Transverse colon (tissue), 4 donors: Measurements from ENCODE around the gene BRMS1. TPM values are rescaled to one million over a fixed set of nuclear protein-coding genes. Genes with fewer than 3 reads are reported as not detected.

Experiments used
- DNase-seq: peaks from one replicate; pipeline ENCODE4 v3.0.0-alpha.2; 2019
- H3K27ac ChIP-seq, 4 donors: fragments of 200-600 bp; sonication (generic); 2 replicates each; pipeline ENCODE4 v1.5.1; 2016 to 2018; ENCODE audit warnings: inconsistent platforms in 4 of 4
- H3K27me3 ChIP-seq: fragments of 200-600 bp; sonication (generic); 2 replicates; pipeline ENCODE4 v1.5.1; 2017; ENCODE audit warnings: inconsistent platforms
- H3K36me3 ChIP-seq, 4 donors: fragments of 200-600 bp; sonication (generic); 2 replicates each; pipeline ENCODE4 v1.5.1; 2017 to 2019; ENCODE audit warnings: inconsistent platforms in 4 of 4
- H3K4me1 ChIP-seq, 4 donors: fragments of 200-600 bp; sonication (generic); 2 replicates each; pipeline ENCODE4 v1.5.1; 2017 to 2020; ENCODE audit warnings: inconsistent platforms in 4 of 4
- H3K4me3 ChIP-seq, 4 donors: fragments of 200-600 bp; sonication (generic); 1 replicate in 1 of 4; 2 replicates in 3 of 4; pipeline versions ENCODE4 v1.5.1 to v1.6.1; 2017 to 2019; ENCODE audit warnings: inconsistent platforms in 4 of 4
- H3K9me3 ChIP-seq, 2 donors: fragments of 200-600 bp; sonication (generic); 2 replicates each; pipeline ENCODE4 v1.5.1; 2017 to 2019; ENCODE audit warnings: inconsistent platforms in 2 of 2
- CTCF ChIP-seq, 5 experiments: fragments of 200-600 bp in 3 of 5; fragments of 450-650 bp in 2 of 5; sonication (generic) in 3 of 5; IDR thresholded peaks; 1 replicate in 2 of 5; 2 replicates in 3 of 5; pipeline ENCODE4 v1.5.1; 2016 to 2017; ENCODE audit warnings: antibody characterized with exemption in 5 of 5, inconsistent platforms in 3 of 5, mild to moderate bottlenecking in 2 of 5, moderate library complexity in 1 of 5
- EP300 ChIP-seq: sonication (generic); formaldehyde crosslinking; IDR thresholded peaks from one replicate; pipeline ENCODE4 v1.6.1; 2017; ENCODE audit warnings: antibody characterized with exemption, low read depth
- POLR2A ChIP-seq: fragments of 450-650 bp; IDR thresholded peaks from one replicate; pipeline ENCODE4 v1.6.1; 2016; ENCODE audit warnings: antibody characterized with exemption, mild to moderate bottlenecking, moderate library complexity
- POLR2AphosphoS5 ChIP-seq, 3 donors: sonication (generic); formaldehyde crosslinking; IDR thresholded peaks; one replicate each; pipeline ENCODE4 v1.6.1; 2016; ENCODE audit warnings: antibody characterized with exemption in 3 of 3
- WGBS, 2 donors: methylation state at CpG; one replicate each; pipeline ENCODE4 v1.1.5; 2018; ENCODE audit warnings: low coverage in 1 of 2; 5-methylcytosine and 5-hydroxymethylcytosine counted together
- in situ Hi-C, 4 donors: fragments of 200-750 bp; cut with MboI; loops; one replicate each; pipeline versions ENCODE4 v1.15.0 to v1.15.1; 2017; ENCODE audit warnings: low sequenced_read_pairs in 3 of 4, low pct_ligation_motif_present in 1 of 4, low pct_unique_long_range_greater_than_20kb in 1 of 4
- intact Hi-C: fragments of 100-400 bp; cut with DNase I; formaldehyde crosslinking; loops from one replicate; pipeline ENCODE4 v1.15.1; 2023; ENCODE audit warnings: low total_unique reads
- total RNA-seq, 4 donors: library from RNA; depleted of rRNA; stranded (reverse); fragments of >200 nt; gene quantifications; one replicate each; pipeline ENCODE4 v1.1.0, GENCODE V29; 2016

Gene BRMS1, protein sequence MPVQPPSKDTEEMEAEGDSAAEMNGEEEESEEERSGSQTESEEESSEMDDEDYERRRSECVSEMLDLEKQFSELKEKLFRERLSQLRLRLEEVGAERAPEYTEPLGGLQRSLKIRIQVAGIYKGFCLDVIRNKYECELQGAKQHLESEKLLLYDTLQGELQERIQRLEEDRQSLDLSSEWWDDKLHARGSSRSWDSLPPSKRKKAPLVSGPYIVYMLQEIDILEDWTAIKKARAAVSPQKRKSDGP
- 100 to 1,000 TPM in 1 of 4 donors, 10 to 100 TPM in 3; 34.0 to 178 (median 63.1) TPM for total RNA-seq

DNA sequence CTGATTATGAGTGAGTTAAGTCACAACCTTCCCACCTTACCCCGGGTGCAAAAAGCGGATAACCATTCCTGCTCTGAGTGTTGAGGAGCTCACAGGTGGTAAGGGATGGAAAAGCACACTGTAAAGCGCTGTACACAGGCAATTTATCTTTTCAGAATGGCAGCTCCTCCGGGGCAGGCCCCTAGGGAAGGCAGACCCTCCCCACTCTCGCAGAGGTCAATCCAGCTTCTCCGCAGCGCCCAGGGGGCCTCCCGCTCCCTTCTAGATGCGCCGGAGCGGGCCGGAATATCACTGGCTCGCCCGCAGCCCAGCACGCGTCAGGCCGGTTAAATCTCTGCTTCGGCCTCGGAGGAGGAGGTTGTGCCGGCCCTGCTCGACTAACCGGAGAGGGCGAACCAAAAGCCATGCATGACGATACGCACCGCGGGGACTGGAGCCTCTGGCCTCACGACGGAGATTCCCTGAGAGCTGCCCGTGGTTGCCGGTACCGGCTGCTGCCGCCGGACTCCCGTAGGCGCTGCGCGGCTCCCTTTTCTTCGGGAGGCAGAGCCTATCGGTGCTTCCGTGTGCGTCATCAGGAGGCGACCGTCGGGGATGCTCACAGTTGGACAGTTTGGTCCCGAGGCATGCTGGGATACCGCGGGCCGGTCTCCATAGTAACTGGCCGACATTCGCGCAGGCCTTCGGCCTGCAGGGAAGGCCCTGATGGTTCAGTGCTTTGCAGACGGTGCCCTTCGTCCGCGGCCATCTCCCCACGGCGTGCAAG is at the start of gene BRMS1:
Gene BRMS1, minus strand, starts transcription at position 555 of the 766 bp plus-strand sequence. CDS start 2,870 bp downstream, outside the sequence.
- Histone ChIP-seq H3K27ac (peak within 1 kb of the TSS; percentile 87 to 98 (median 92)), H3K4me3 (peak within 1 kb of the TSS; percentile 61 to 85 (median 72)), H3K36me3 (peaks cover 0 to 11% (median 5%) of the 10 kb centered on the region in 4 donors), H3K4me1 (peaks cover 23 to 52% (median 43%) of the 10 kb centered on the region in 4 donors), H3K9me3 (no peaks in the 10 kb centered on the region), H3K27me3 (no peaks in the 10 kb centered on the region)
- TF ChIP-seq POLR2A = peak; percentile 94
- peak; percentile 94 to 97 (median 95) for TF ChIP-seq POLR2AphosphoS5 (IDR thresholded peaks at IDR 0.05)
- TF ChIP-seq CTCF (IDR thresholded peaks at IDR 0.05) = peak in 3 of 5 experiments; percentile 18 to 67 (median 61)
- peak; percentile 33 for TF ChIP-seq EP300
- DNase-seq = peak; percentile 99
- in situ Hi-C loops = no loop called here
- intact Hi-C loops = no loop called here
- 0% methylated on average over 2 to 55 of the region's 59 CpGs for WGBS, 2 donors

GRCh38 chr11:66393954-66394353 is 49.0 kb upstream of the BRMS1 start:
- WGBS, 2 donors = 70 to 94% methylated on average over 2 to 3 of the region's 3 CpGs
- no peak overlapping the region for H3K4me3 ChIP-seq
- no peak overlapping the region for H3K27ac ChIP-seq
- no peaks in the 10 kb centered on the region for H3K36me3 ChIP-seq
- TF ChIP-seq POLR2AphosphoS5 (IDR thresholded peaks at IDR 0.05) (no peak), EP300 (no peak), POLR2A (no peak), CTCF (IDR thresholded peaks at IDR 0.05) (no peak)
- DNase-seq = no peak
- no peaks in the 10 kb centered on the region for H3K4me1 ChIP-seq
- H3K27me3 ChIP-seq = peaks cover 24% of the 10 kb centered on the region
- intact Hi-C loops = no loop called here
- no peaks in the 10 kb centered on the region for H3K9me3 ChIP-seq
- in situ Hi-C loops = loop anchor here in 1 of 4 donors (10.0 kb wide), 1 partner anchor 89 kb away; no protein-coding TSS in a partner anchor

DNA sequence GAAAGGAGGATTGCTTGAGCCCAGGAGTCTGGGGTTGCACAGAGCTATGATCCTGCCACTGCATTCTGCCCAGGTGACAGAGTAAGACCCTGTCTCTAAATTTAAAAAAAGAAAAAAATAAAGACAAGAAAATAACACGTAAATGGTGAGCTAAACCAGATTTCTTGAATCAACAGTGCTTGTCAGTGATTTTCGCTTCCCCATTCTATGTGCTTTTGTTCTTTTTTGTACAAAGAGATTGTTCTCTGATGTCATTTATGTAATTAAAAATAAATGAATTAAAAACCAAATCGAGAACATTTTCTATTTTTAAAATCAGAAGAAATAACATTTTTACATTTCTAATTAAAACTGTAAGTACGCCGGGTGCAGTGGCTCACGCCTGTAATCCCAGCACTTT is 46.4 kb upstream of the BRMS1 start:
- 62 to 63% methylated on average over 6 of the region's 6 CpGs for WGBS, 2 donors
- Histone ChIP-seq H3K4me3 (no peak overlapping the region), H3K4me1 (peaks cover 0 to 6% (median 0%) of the 10 kb centered on the region in 4 donors), H3K9me3 (no peaks in the 10 kb centered on the region), H3K27ac (no peak overlapping the region), H3K27me3 (peaks cover 24% of the 10 kb centered on the region), H3K36me3 (no peaks in the 10 kb centered on the region)
- in situ Hi-C loops (loop anchor here in 1 of 4 donors (10.0 kb wide), 1 partner anchor 87 kb away; no protein-coding TSS in a partner anchor), intact Hi-C loops (no loop called here)
- no peak for DNase-seq
- TF ChIP-seq CTCF (IDR thresholded peaks at IDR 0.05) (no peak), POLR2AphosphoS5 (IDR thresholded peaks at IDR 0.05) (no peak), POLR2A (no peak), EP300 (no peak)

DNA sequence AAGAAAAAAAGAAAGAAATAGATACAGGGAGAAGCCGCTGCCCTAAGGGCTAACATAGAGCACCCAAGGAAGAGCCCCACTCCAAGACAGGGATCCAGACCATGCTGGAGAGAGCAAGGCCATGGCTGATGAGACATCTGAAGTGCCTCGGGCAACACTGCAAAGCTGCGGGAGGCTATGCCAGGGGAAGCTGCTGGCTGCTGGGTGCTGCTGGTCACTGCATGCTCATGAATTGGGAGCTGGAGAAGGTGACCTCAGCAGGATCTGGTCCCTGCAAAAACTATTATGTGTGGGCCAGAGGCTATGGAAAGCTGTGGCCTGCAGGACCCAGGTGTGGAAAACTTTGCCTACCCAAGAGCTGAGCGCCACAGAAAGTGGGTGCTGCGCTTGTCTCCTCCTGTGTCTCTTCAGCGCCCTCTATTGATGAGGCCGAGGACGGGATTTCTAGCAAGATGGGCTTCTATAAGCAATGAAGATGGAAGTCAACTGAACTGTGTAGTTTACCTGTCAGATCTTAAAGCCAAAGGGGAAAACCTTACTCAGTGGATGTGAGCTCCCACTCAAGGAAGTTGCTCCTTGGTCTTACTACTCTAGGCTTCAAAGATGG is 44.0 kb upstream of the BRMS1 start:
- Histone ChIP-seq H3K27ac (no peak overlapping the region), H3K36me3 (no peaks in the 10 kb centered on the region), H3K4me1 (peaks cover 0 to 12% (median 0%) of the 10 kb centered on the region in 4 donors), H3K9me3 (no peaks in the 10 kb centered on the region), H3K27me3 (peaks cover 27% of the 10 kb centered on the region), H3K4me3 (no peak overlapping the region)
- peak; percentile 83 for DNase-seq
- 31 to 63% methylated on average over 2 to 8 of the region's 8 CpGs for WGBS, 2 donors
- intact Hi-C loops (no loop called here), in situ Hi-C loops (loop anchor here in 1 of 4 donors (10.0 kb wide), 1 partner anchor 84 kb away; no protein-coding TSS in a partner anchor)
- TF ChIP-seq POLR2AphosphoS5 (IDR thresholded peaks at IDR 0.05) (no peak), CTCF (IDR thresholded peaks at IDR 0.05) (peak; percentile 66 to 79 (median 67)), POLR2A (no peak), EP300 (no peak)
